Measurements from ENCODE around the gene ZMYND15.

The ZMYND15 gene

GRCh38 chr17:4795168-4795567 is 55.5 kb downstream of the ZMYND15 start:
- Histone ChIP-seq H3K4me1 (ENCODE audit: low read depth, poor library complexity, severe bottlenecking) (peaks cover 4% of the 10 kb centered on the region), H3K27me3 (ENCODE audit: insufficient read depth, low read depth) (no peaks in the 10 kb centered on the region), H3K27ac (no peak overlapping the region), H4K20me1 (ENCODE audit: insufficient read depth) (no peaks in the 10 kb centered on the region), H3K36me3 (ENCODE audit: insufficient read depth) (no peaks in the 10 kb centered on the region), H3K79me2 (ENCODE audit: insufficient read depth, low read depth) (no peaks in the 10 kb centered on the region), H3K9ac (no peak overlapping the region), H3K4me3 (IDR thresholded peaks at IDR 0.05; ENCODE audit: insufficient read depth, low read depth, low read length) (no peak overlapping the region), H3K4me2 (no peak overlapping the region), H2AFZ (ENCODE audit: low read depth) (no peak overlapping the region)
- no peak for TF ChIP-seq CTCF (conservative IDR thresholded peaks at IDR 0.05; ENCODE audit: low read depth, low read length)

Measured in KMS-11 (cell line).